NT2/D1 (cell line): ENCODE data around the gene PIGX.

ENCODE experiments used
- YY1 ChIP-seq: IDR thresholded peaks from 2 replicates; pipeline ENCODE4 v1.6.1; 2011; ENCODE audit not compliant: insufficient read length, insufficient read depth
- ZNF274 ChIP-seq: IDR thresholded peaks from 2 replicates; pipeline ENCODE4 v1.6.1; 2011; ENCODE audit warnings: mild to moderate bottlenecking, low read depth, low read length

DNA sequence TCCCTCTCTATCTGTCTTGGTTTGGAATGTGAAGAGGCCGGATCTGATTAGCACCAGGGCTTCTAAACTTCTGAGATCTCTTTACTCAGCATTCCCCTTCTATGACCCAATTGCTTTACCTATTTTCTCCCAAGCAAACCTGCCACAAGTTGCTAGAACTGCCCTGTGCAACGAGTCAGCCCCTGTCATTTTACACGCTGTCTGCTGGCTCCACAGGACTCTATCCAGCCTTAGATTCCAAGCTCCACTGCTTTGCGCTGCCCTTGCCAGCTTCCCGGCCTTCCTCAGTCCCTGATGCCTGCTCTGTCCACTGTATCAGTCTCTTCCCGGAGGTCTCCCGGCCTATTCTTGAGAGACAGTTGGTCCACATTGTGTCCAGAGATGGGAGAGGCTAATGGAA is 12.4 kb upstream of the PIGX start:
- no peak for TF ChIP-seq ZNF274
- TF ChIP-seq YY1: no peak
